OCI-LY1 (cell line): ENCODE results near the gene PARP15.

Experiments used
- CTCF ChIP-seq: fragments of 200-600 bp; sonication (generic), shearing (Covaris generic); IDR thresholded peaks from 2 replicates; pipeline ENCODE4 v1.5.1; 2017; ENCODE audit warnings: mild to moderate bottlenecking, antibody characterized with exemption, low read length, moderate library complexity, mixed read lengths
- EZH2 ChIP-seq: fragments of 200-600 bp; sonication (generic), shearing (Covaris generic); IDR thresholded peaks from 2 replicates; pipeline ENCODE4 v1.8.0; 2017; ENCODE audit warnings: borderline replicate concordance, mixed run types, mild to moderate bottlenecking, antibody characterized with exemption, low read length, moderate library complexity, mixed read lengths

- TF ChIP-seq CTCF = no peak
- TF ChIP-seq EZH2 = no peak
These were observed 43.5 kb upstream of the PARP15 start for GRCh38 chr3:122533931-122534334.
